Right lung (tissue), 5 donors: ENCODE data around the gene CCDC51. TPM values are rescaled to one million over a fixed set of nuclear protein-coding genes. Genes with fewer than 3 reads are reported as not detected.

ENCODE experiments used
- DNase-seq, 2 donors: peaks; one replicate each; pipeline ENCODE4 v3.0.0-alpha.2; 2013
- polyA plus RNA-seq, 5 donors: library from polyadenylated mRNA; unstranded; fragments of 120-200 nt; gene quantifications; one replicate each; pipeline versions ENCODE4 v1.2.1 to v1.2.3, GENCODE V29; 2013; ENCODE audit warnings: inconsistent platforms in 1 of 5, low replicate concordance in 1 of 5; ENCODE audit not compliant: insufficient read length in 5 of 5, insufficient read depth in 1 of 5

CCDC51 gene
- polyA plus RNA-seq, 5 donors = 14.3 to 16.4 (median 14.7) TPM

DNA sequence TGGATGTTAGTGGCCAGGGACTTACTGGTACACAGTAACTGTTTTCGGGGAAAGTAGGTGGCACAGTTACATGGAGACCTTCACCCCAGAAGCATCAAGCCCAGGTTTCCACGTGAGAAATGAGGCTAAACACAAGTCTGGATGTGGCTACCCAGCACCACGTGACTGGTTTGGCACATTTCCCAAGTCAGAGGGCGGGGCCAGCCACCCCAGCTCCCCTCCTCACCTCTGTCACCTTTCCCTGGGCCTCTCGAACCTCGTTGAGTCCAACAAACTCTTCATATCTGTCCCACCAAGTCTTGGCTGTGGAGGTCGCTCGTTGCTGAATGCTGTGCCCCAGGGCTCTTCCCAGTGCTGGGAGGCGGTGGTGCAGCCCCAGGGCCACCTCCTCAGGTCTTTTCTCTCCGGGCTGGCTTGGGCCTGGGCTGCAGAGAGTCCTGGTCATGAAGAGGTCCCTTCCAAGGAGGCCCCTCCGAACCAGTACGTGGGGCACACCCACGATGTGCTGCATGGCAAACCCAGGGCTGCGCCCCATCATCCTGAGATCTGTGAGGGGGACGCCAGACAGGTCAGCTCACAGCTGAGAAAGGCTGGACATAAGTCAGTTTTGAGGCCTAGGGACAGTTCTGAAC lies 5.2 kb downstream of the CCDC51 start:
- no peak for DNase-seq

GRCh38 chr3:48433472-48434118 lies 6.3 kb downstream of the CCDC51 start:
- DNase-seq = no peak

DNA sequence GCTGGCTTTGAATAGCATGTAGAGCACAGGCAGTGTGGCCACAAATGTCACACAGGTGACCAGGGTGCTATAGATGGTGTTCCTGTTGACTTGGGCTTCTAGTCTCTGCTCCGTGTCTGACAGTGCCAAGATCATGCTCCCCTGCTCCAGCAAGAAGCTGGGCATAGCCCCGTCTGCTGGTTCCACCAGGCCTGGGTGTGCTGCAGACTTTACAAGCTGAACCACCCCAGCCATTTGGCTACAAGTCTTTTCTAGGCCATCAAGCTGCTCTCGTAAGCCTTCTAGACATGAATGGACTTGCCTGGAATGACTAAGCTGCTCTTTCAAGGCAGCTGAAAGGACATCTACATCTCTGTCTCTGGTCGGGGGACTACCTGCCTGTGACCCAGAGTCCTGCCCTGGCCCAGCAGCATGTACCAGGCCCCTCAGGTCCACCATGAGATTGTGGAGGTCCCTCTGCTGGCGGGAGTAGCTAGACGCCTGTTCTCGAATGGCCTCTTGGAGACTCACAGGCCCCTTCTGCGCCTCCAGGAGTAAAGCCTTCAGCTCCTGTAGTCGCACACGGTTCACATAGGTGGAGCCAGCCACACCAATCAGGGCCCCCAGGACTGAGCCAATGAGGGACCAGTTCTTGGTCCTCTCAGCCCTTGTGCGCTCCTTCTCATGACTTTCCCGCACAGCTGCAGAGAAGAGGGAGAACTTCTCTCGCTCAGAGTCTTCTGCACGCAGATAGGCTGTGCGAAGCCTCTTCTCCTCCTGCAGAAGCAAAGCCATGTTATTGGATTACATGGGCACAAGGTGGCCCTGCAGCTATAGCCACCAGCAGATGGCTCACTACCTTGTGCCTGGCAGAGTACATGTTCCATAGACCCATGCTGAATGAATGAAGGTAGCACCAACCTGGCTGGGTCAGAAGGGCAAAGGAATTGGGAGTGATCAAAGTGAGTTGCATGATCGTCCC lies 7.2 kb downstream of the CCDC51 start:
- DNase-seq = no peak

- no peak for DNase-seq
Observed at GRCh38 chr3:48431224-48432029, 8.5 kb downstream of the CCDC51 start.

DNA sequence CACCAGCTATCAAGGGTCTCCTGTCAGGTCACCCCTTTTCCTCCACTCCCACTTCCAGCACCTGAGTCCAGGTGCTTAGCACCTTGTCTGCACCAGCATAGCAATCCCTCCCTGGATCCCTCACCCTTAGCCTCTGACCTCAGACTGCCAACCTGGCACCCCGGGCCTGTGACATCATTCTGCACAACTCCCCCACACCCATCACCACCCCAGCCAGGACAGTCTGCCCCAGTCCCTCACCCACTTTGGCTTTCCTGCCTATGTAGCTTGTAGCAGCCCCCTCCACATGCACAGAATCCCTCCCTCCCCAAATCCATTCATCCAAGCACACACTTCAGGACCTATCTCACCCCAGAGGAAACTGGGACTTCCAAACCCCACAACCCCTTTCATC lies 9.2 kb downstream of the CCDC51 start:
- DNase-seq = no peak

DNA sequence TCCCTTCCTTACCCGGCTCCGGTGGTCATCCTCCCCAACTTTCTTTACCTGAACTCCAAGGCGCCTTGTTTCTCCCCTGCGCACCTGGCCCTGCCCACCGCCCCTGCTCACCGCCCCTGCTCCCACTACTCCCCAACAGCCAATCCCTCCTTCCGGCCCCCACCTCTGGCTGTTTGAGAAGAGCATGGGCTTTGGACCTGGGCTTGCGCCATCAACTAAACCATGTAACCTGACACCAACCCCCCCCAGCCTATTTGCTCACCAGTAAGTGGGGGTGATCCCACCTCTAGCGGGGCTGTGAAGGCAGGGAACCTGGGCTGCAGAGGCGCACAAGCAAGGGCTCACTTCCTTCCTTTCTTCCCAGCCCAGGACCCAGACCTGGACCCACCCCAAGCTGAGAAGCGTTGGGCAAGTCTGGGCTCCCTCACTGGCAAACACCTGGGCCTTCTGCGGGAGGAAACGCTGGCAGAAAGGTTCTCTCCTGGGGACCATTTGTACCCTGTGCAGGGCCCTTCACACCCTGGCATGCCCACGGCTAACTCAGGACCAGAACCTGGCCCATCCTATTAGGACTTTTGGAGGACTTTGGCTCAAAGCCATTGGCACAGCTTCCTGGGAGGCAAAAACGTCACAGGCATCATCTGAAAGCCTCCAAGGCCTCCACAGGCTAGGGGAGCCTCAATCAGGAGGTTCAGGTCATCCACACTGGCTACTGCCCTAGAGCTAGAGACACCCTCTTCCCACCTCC lies 9.8 kb downstream of the CCDC51 start, which contains the start of gene PLXNB1:
Gene PLXNB1 (minus strand): TSS at position 127 of the 748 bp plus-strand sequence. CDS start 5,475 bp downstream, outside the sequence.
- DNase-seq = peak; percentile 83 to 85

DNA sequence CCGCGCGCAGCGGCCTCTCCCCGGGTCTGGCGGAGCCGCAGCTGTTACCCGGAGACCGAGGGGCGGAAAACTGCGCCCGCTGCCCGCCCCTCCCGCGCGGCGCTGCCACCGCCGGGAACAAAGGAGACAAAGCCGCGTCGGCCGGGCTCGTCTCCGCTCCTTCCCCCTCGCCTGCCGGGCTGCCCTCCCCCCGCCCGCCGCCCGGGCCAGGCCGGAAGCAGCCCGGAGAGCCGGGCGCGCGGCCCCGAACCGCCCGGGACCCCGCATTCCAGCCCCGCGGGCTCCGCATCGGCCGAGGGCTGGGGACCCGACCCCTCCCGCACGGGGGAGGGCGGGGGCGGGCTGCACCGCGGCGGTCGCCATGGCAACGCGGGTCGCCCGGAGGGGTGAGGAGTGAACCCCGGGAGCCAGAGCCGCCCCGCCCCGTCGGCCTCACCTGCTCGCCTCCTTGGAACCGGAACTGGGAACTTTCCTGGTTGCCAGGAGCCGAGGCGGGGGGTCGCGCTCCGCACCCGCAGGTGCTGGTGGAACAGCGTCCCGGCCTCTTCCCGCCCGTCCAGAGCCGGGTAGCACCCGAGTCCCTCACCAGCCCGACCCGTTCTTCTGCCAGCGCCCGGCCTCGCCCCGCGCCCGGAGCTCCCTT lies 10.5 kb downstream of the CCDC51 start:
- DNase-seq = peak; percentile 45 to 56

- DNase-seq = peak; percentile 64 to 67
Observed at GRCh38 chr3:48428572-48429316, 11.2 kb downstream of the CCDC51 start.

- DNase-seq = no peak
Observed at GRCh38 chr3:48428088-48428571, 11.8 kb downstream of the CCDC51 start.

GRCh38 chr3:48427630-48427962 lies 12.3 kb downstream of the CCDC51 start:
- no peak for DNase-seq

GRCh38 chr3:48426944-48427629 lies 12.8 kb downstream of the CCDC51 start:
- no peak for DNase-seq

DNA sequence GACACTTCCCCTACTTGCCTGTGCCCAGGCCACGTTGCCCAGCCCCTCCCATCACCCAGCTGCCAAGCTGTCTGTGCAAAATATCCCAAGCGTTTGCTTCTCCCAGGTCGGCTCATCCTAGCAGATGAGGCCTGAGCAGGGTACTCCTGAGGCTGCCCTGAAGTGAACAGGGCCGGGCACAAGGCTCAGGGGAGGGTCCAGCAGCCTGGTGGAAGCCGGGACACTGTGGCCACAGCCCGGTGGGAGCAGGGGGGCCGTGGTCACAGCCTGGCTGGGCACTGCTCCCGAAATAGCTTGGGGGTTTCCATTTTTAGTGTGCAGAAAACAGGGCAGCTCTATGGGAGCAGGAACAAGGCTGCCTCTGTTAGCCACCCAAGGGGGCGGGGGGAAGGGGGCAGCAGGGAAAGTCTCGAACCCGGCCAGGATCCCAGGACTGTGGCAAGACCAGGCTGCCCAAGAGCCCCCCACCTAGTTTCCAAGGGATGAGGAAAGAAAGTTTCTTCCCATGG lies 13.5 kb downstream of the CCDC51 start:
- no peak for DNase-seq

- DNase-seq = peak in 1 of 2 donors; percentile 47
Observed at GRCh38 chr3:48425281-48425812, 14.6 kb downstream of the CCDC51 start.

GRCh38 chr3:48423883-48424695 lies 15.8 kb downstream of the CCDC51 start:
- DNase-seq = no peak

GRCh38 chr3:48423241-48423882 lies 16.6 kb downstream of the CCDC51 start:
- DNase-seq = no peak

DNA sequence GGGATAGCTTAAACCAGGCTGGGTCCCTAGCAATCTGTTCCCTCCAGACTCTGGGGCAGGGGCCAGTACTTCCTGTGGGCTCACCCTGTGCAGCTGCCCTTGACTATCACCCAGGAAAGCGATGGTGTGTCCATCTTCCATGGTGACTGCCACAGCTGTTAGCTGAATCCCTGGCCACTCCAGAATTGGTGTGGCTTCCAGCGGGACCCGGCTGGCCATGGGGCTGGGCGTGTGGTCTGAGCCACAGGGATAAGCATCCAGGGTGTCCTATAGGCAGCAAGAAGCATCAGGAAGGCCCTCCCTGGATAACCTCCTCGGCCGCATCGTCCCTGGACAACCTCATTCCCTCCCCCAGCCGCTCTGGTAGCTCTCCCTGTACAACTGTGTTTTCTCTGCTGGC lies 17.2 kb downstream of the CCDC51 start:
- DNase-seq = no peak

- no peak for DNase-seq
Observed at GRCh38 chr3:48422272-48422671, 17.6 kb downstream of the CCDC51 start.
